ENCODE results near the gene NEGR1.

- no peak for TF ChIP-seq CTCF (IDR thresholded peaks at IDR 0.05 in 8 of 11, conservative IDR thresholded peaks at IDR 0.05 in 3 of 11)
- no peak for TF ChIP-seq POLR2AphosphoS5 (IDR thresholded peaks at IDR 0.05)
Observed at GRCh38 chr1:71785450-71785849, 496.9 kb downstream of the NEGR1 start.
